Heart left ventricle (tissue), 16 donors: Measurements from ENCODE around the gene PFKFB4. TPM values are rescaled to one million over a fixed set of nuclear protein-coding genes. Genes with fewer than 3 reads are reported as not detected.

Experiments used
- ATAC-seq, 4 donors: fragments of 200-7000 bp; cut with Tn5 transposase; one replicate each; pipeline ENCODE4 v1.9.1; 2020 to 2022; ENCODE audit warnings: moderate library complexity in 4 of 4, mild to moderate bottlenecking in 3 of 4, moderate number of reproducible peaks in 1 of 4
- DNase-seq, 5 donors: peaks; one replicate each; pipeline ENCODE4 v3.0.0-alpha.2; 2020
- H3K27ac ChIP-seq, 12 donors: fragments of 200-600 bp; sonication (generic) in 4 of 12; one replicate each; pipeline versions ENCODE4 v1.5.0 to v1.8.0; 2016 to 2022; ENCODE audit warnings: mild to moderate bottlenecking in 2 of 12
- H3K27me3 ChIP-seq, 9 donors: fragments of 200-600 bp; sonication (generic) in 2 of 9; one replicate each; pipeline versions ENCODE4 v1.5.1 to v1.8.0; 2016 to 2022; ENCODE audit warnings: mild to moderate bottlenecking in 3 of 9
- H3K36me3 ChIP-seq, 9 donors: fragments of 200-600 bp; sonication (generic) in 2 of 9; one replicate each; pipeline versions ENCODE4 v1.5.0 to v1.8.0; 2018 to 2022; ENCODE audit warnings: mild to moderate bottlenecking in 2 of 9
- H3K4me1 ChIP-seq, 12 donors: fragments of 200-600 bp; sonication (generic) in 4 of 12; one replicate each; pipeline versions ENCODE4 v1.5.0 to v1.8.0; 2016 to 2022; ENCODE audit warnings: mild to moderate bottlenecking in 3 of 12
- H3K4me3 ChIP-seq, 12 donors: fragments of 200-600 bp; sonication (generic) in 4 of 12; one replicate each; pipeline versions ENCODE4 v1.5.0 to v1.8.0; 2017 to 2022; ENCODE audit warnings: mild to moderate bottlenecking in 9 of 12, moderate library complexity in 4 of 12
- H3K9me3 ChIP-seq, 12 donors: fragments of 200-600 bp; sonication (generic) in 4 of 12; one replicate each; pipeline versions ENCODE4 v1.5.0 to v1.8.0; 2016 to 2022; ENCODE audit warnings: mild to moderate bottlenecking in 1 of 12
- POLR2A ChIP-seq, 2 donors: fragments of 450-650 bp; IDR thresholded peaks; one replicate each; pipeline ENCODE4 v1.6.1; 2017; ENCODE audit warnings: antibody characterized with exemption in 2 of 2, mild to moderate bottlenecking in 2 of 2, moderate library complexity in 2 of 2
- WGBS, 4 donors: extraction: QIAGEN DNeasy Blood & Tissue Kit in 2 of 4; methylation state at CpG; one replicate each; pipeline versions ENCODE4 v1.1.5 to v1.1.7; 2013 to 2018; 5-methylcytosine and 5-hydroxymethylcytosine counted together
- intact Hi-C, 10 donors: fragments of 100-400 bp; cut with DNase I; formaldehyde crosslinking; loops; one replicate each; pipeline versions ENCODE4 v1.11.1 to v1.14.2; 2022
- polyA plus RNA-seq, 2 donors: library from polyadenylated mRNA; stranded (reverse); fragments of 200-250 nt; gene quantifications; one replicate each; pipeline ENCODE4 v1.2.3, GENCODE V29; 2013
- total RNA-seq, 9 donors: library from RNA; depleted of rRNA in 2 of 9; stranded (reverse); fragments of >200 nt in 2 of 9; fragmentation: NEBNext Ultra II Directional in 3 of 9; extraction: Animal tissue kit (Norgen Biotek cat#: 25700) in 3 of 9; gene quantifications; one replicate each; pipeline versions ENCODE4 v1.1.0 to v1.2.4, GENCODE V29; 2016 to 2023
- TF ChIP-seq, protein P1 (sequence below), 12 donors: fragments of 200-600 bp; sonication (generic) in 4 of 12; IDR thresholded peaks; one replicate each; pipeline versions ENCODE4 v1.5.0 to v1.8.0; 2018 to 2022; ENCODE audit warnings: antibody characterized with exemption in 12 of 12, mild to moderate bottlenecking in 5 of 12
- donor health status: ischemic (EF 13 %, LVEDD 7.1; RV severe dilation, severe dysfunction).
- donor health status: healthy with polysubstance abuse.
- donor health status: DM: no; HTN: yes; CAD: no.
- donor health status: DM: no; HTN: no; CAD: no.
- donor health status: ischemic (EF 25% LVEDD 6.9; RV normal size, moderate dysfunction).
- donor health status: ischemic (EF 25% LVEDD 5.7; RV mildly dilated, moderate dysfunction).
- donor health status: healthy.
- donor health status: DM: yes; HTN: yes; CAD: no.
- donor health status: ischemic (EF 35%, LVEDD 5.7; RV mildly dilated, moderate dysfunction).
- donor health status: nonischemic (EF 11% LVEDD 7.7; RV severe dilation, severe dysfunction).
- donor health status: DM: yes; HTN: yes; CAD: no.
- donor health status: PGD.
- donor health status: ischemic (EF 29% LVEDD 5.4; RV normal size, mild dysfunction).
- donor health status: nonischemic (EF 23%, LVEDD 6.1; RV moderate dilation, normal function).

Gene PFKFB4
- total and polyA plus RNA-seq, 11 donors: 0.44 to 9.1 (median 1.2) TPM

DNA sequence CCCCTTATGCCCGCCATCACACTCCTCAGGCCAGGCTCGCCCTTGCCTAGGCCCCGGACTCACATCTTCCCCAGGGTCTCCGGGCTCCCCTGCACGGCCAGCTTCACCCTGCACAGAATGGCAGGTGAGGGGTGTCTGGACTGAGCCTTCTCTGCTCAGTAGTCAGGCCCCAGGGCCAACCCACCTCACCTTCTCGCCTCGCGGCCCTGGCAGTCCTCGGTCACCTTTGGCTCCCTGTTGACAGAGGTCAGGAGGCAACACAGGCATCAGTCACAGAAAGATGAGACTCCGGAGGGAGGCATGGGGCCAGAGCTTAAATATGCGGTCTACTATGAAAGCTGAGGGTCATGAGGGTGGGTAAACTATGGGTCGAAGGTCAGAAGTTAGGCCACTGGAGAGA, 15.3 kb upstream of the PFKFB4 start:
- intact Hi-C loops: no loop called here
- DNase-seq (no peak), ATAC-seq (no peak)
- Histone ChIP-seq H3K36me3 (peaks cover 0 to 4% (median 0%) of the 10 kb centered on the region in 9 donors), H3K9me3 (no peaks in the 10 kb centered on the region), H3K27ac (no peak overlapping the region), H3K27me3 (no peaks in the 10 kb centered on the region), H3K4me1 (no peaks in the 10 kb centered on the region), H3K4me3 (no peak overlapping the region)
- no peak for TF ChIP-seq POLR2A (IDR thresholded peaks at IDR 0.05)
- TF ChIP-seq, protein P1, sequence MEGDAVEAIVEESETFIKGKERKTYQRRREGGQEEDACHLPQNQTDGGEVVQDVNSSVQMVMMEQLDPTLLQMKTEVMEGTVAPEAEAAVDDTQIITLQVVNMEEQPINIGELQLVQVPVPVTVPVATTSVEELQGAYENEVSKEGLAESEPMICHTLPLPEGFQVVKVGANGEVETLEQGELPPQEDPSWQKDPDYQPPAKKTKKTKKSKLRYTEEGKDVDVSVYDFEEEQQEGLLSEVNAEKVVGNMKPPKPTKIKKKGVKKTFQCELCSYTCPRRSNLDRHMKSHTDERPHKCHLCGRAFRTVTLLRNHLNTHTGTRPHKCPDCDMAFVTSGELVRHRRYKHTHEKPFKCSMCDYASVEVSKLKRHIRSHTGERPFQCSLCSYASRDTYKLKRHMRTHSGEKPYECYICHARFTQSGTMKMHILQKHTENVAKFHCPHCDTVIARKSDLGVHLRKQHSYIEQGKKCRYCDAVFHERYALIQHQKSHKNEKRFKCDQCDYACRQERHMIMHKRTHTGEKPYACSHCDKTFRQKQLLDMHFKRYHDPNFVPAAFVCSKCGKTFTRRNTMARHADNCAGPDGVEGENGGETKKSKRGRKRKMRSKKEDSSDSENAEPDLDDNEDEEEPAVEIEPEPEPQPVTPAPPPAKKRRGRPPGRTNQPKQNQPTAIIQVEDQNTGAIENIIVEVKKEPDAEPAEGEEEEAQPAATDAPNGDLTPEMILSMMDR (IDR thresholded peaks at IDR 0.05): no peak
- 87 to 90% (median 89%) methylated on average over 4 to 12 of the region's 12 CpGs for WGBS, 4 donors

DNA sequence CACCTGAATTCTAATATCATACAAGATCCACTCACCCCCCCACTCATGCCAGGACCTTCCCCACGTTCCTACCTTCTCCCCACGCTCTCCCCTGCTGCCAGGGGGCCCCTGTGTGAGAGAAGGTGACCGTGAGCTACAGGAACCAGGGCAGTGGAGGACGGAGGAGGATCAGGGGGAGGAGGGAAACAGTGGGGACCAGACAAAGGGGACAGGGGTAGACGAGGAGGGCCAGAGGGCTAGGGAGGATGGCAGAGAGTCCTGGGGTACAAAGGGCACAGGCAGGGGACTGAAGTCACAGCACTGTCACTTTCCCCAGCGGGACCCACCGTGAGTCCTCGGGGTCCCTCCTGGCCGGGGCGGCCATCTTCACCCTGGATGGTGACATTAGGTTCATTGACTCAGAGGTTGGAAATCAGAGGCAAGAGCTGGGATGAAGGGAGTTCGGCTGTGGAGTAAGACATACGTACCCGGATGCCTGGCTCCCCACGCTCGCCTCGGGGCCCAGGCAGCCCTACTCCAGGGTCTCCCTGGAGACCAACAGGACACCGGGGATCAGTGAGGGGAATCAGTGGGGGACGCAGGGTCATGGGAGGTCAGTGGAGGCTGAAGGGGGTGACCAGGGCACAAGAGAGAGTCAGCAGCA, 13.3 kb upstream of the PFKFB4 start:
- H3K36me3 ChIP-seq: no peaks in the 10 kb centered on the region
- intact Hi-C loops: no loop called here
- TF ChIP-seq POLR2A (IDR thresholded peaks at IDR 0.05): no peak
- TF ChIP-seq, protein P1 (IDR thresholded peaks at IDR 0.05): no peak
- no peak overlapping the region for H3K27ac ChIP-seq
- peaks cover 0 to 9% (median 0%) of the 10 kb centered on the region in 12 donors for H3K4me1 ChIP-seq
- ATAC-seq: no peak
- WGBS, 4 donors: 89 to 90% (median 90%) methylated on average over 18 of the region's 18 CpGs
- H3K9me3 ChIP-seq: no peaks in the 10 kb centered on the region
- no peak overlapping the region for H3K4me3 ChIP-seq
- no peaks in the 10 kb centered on the region for H3K27me3 ChIP-seq
- no peak for DNase-seq

DNA sequence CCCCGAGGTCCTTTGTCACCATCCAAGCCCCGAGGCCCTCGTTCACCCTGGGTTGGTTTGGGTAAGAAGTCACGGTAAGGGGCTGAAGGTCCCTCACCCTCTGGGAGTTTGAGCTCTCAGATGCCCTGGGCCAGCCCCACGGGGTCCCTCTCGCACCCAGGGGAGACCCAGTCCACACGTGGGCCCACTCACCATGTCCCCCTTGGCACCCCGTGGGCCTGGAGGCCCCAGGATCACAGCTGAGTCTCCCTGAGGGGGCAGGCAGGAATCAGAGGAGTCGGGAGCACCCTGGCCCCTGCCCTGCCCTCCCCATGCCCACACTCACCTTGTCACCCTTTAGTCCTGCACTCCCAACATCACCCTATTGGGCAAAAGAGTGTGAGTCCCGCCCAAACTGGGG, 12.8 kb upstream of the PFKFB4 start:
- intact Hi-C loops: no loop called here
- Histone ChIP-seq H3K27ac (no peak overlapping the region), H3K4me3 (no peak overlapping the region), H3K4me1 (peaks cover 0 to 11% (median 0%) of the 10 kb centered on the region in 12 donors), H3K9me3 (no peaks in the 10 kb centered on the region), H3K27me3 (no peaks in the 10 kb centered on the region), H3K36me3 (no peaks in the 10 kb centered on the region)
- ATAC-seq: no peak
- no peak for DNase-seq
- 90 to 93% (median 91%) methylated on average over 10 of the region's 10 CpGs for WGBS, 4 donors
- TF ChIP-seq POLR2A (IDR thresholded peaks at IDR 0.05): no peak
- TF ChIP-seq, protein P1 (IDR thresholded peaks at IDR 0.05): no peak

DNA sequence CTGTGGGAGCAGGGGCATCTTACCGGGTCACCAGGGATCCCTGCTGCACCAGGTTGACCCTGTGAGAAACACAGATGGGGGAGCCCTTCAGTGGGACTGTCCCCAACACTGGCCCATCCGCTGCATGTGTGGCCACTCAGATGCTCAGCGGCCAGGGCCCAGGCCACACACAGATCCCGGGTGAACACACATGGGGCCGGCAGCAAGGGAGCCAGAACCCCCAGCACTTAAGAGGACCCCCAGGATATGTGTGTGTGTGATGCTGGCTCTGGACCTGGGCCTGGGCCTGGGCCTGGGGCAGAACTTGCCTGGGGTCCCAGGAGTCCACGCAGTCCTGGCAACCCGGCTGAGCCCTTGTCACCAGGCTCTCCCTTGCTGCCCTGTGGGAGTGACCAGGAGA, 11.9 kb upstream of the PFKFB4 start:
- no peak for ATAC-seq
- intact Hi-C loops: no loop called here
- TF ChIP-seq, protein P1 (IDR thresholded peaks at IDR 0.05): no peak
- TF ChIP-seq POLR2A (IDR thresholded peaks at IDR 0.05): no peak

More for the DNA sequence above, 11.9 kb upstream of the PFKFB4 start:
- Histone ChIP-seq H3K27me3 (no peaks in the 10 kb centered on the region), H3K36me3 (no peaks in the 10 kb centered on the region), H3K27ac (no peak overlapping the region), H3K4me1 (peaks cover 0 to 20% (median 0%) of the 10 kb centered on the region in 12 donors), H3K4me3 (no peak overlapping the region), H3K9me3 (no peaks in the 10 kb centered on the region)
- WGBS, 4 donors: 85 to 97% (median 94%) methylated on average over 4 to 7 of the region's 7 CpGs
- no peak for DNase-seq
